ENCODE results near the gene COMMD10. TPM values are rescaled to one million over a fixed set of nuclear protein-coding genes. Genes with fewer than 3 reads are reported as not detected.

The COMMD10 gene
- total RNA-seq, 1 donor from 2014 or later = 23.3 TPM

DNA sequence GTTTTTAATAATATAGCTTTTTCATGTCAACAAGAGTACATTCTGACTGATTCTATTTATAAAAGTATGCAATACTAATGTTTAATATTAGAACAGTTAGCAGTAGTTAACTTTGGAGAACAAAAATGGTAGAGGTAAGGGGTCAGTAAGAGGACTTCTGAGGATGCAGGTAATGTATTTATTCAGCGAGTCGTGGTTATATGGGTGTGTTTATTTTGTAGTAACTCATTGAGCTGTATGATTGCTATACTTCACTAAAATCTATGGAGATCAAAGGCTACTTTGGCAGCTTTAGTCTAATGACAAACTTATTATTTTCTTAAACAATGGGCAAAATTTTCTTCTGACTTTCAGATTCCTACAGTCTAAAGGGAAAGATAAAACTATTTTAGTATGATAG, 146.5 kb downstream of the COMMD10 start:
- TF ChIP-seq CTCF (IDR thresholded peaks at IDR 0.05; ENCODE audit: unreplicated experiment) = no peak
- no peak overlapping the region for H3K4me3 Mint-ChIP-seq
- H3K36me3 Mint-ChIP-seq = peaks cover 9% of the 10 kb centered on the region
- DNase-seq (ENCODE audit: low spot score in 2 of 2, unreplicated experiment in 2 of 2) = no peak
- peaks cover 4% of the 10 kb centered on the region for H3K4me1 Mint-ChIP-seq
- peaks cover 23% of the 10 kb centered on the region for H3K9me3 Mint-ChIP-seq
- H3K27me3 Mint-ChIP-seq (ENCODE audit: low read depth) = no peaks in the 10 kb centered on the region
- no peak overlapping the region for H3K27ac Mint-ChIP-seq

DNA sequence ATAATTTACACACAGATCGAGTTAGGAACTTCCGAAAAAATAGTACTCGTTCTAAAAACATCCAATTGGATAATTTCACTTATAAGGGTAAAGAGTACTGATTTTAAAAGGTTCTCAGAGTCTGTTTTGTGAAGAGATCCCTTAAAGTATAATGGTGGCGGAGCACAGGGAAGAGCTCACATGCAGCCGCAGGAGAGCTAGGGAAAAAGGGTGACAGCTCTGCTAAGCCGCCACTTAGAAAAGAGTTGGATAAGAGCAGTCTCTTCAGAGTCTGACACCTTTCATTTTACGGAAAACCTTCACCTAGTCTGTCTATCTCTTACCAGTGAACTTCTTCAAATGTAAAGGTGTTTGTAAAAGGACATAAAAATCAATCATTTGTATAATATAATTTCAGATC, 149.9 kb downstream of the COMMD10 start:
- no peak for DNase-seq (ENCODE audit: low spot score in 2 of 2, unreplicated experiment in 2 of 2)
- H3K4me1 Mint-ChIP-seq = peaks cover 2% of the 10 kb centered on the region
- no peak for TF ChIP-seq CTCF (IDR thresholded peaks at IDR 0.05; ENCODE audit: unreplicated experiment)
- H3K4me3 Mint-ChIP-seq = no peak overlapping the region
- H3K27me3 Mint-ChIP-seq (ENCODE audit: low read depth) = no peaks in the 10 kb centered on the region
- no peak overlapping the region for H3K27ac Mint-ChIP-seq
- peaks cover 32% of the 10 kb centered on the region for H3K9me3 Mint-ChIP-seq
- H3K36me3 Mint-ChIP-seq = peaks cover 12% of the 10 kb centered on the region

GRCh38 chr5:116237917-116238500, 153.2 kb downstream of the COMMD10 start:
- H3K4me1 Mint-ChIP-seq = peaks cover 11% of the 10 kb centered on the region
- no peak overlapping the region for H3K4me3 Mint-ChIP-seq
- DNase-seq (ENCODE audit: low spot score in 2 of 2, unreplicated experiment in 2 of 2) = no peak
- H3K36me3 Mint-ChIP-seq = peaks cover 12% of the 10 kb centered on the region
- H3K27ac Mint-ChIP-seq = no peak overlapping the region
- H3K9me3 Mint-ChIP-seq = peaks cover 36% of the 10 kb centered on the region
- no peaks in the 10 kb centered on the region for H3K27me3 Mint-ChIP-seq (ENCODE audit: low read depth)
- peak; percentile 59 for TF ChIP-seq CTCF (IDR thresholded peaks at IDR 0.05; ENCODE audit: unreplicated experiment)

- peak overlapping the region; percentile 70 for H3K27ac Mint-ChIP-seq
- DNase-seq (ENCODE audit: low spot score in 2 of 2, unreplicated experiment in 2 of 2) = no peak
- peaks cover 25% of the 10 kb centered on the region for H3K36me3 Mint-ChIP-seq
Observed at GRCh38 chr5:116242343-116242742, 157.5 kb downstream of the COMMD10 start.

GRCh38 chr5:116248432-116248831, 163.6 kb downstream of the COMMD10 start:
- no peak for DNase-seq (ENCODE audit: low spot score in 2 of 2, unreplicated experiment in 2 of 2)
- H3K9me3 Mint-ChIP-seq = peaks cover 34% of the 10 kb centered on the region
- H3K4me3 Mint-ChIP-seq = no peak overlapping the region
- no peak overlapping the region for H3K27ac Mint-ChIP-seq
- H3K36me3 Mint-ChIP-seq = peaks cover 29% of the 10 kb centered on the region
- no peak for TF ChIP-seq CTCF (IDR thresholded peaks at IDR 0.05; ENCODE audit: unreplicated experiment)
- H3K4me1 Mint-ChIP-seq = no peaks in the 10 kb centered on the region
- H3K27me3 Mint-ChIP-seq (ENCODE audit: low read depth) = no peaks in the 10 kb centered on the region

More at GRCh38 chr5:116242343-116242742, 157.5 kb downstream of the COMMD10 start:
- Mint-ChIP-seq H3K27me3 (ENCODE audit: low read depth) (no peaks in the 10 kb centered on the region), H3K4me1 (peaks cover 14% of the 10 kb centered on the region), H3K4me3 (no peak overlapping the region), H3K9me3 (peaks cover 33% of the 10 kb centered on the region)
- no peak for TF ChIP-seq CTCF (IDR thresholded peaks at IDR 0.05; ENCODE audit: unreplicated experiment)

GRCh38 chr5:116249648-116250047, 164.8 kb downstream of the COMMD10 start:
- H3K36me3 Mint-ChIP-seq = peaks cover 34% of the 10 kb centered on the region
- TF ChIP-seq CTCF (IDR thresholded peaks at IDR 0.05; ENCODE audit: unreplicated experiment) = no peak
- DNase-seq (ENCODE audit: low spot score in 2 of 2, unreplicated experiment in 2 of 2) = no peak
- H3K27ac Mint-ChIP-seq = no peak overlapping the region
- H3K4me1 Mint-ChIP-seq = no peaks in the 10 kb centered on the region
- H3K27me3 Mint-ChIP-seq (ENCODE audit: low read depth) = no peaks in the 10 kb centered on the region
- H3K4me3 Mint-ChIP-seq = no peak overlapping the region
- peaks cover 40% of the 10 kb centered on the region for H3K9me3 Mint-ChIP-seq

All from mesothelial cell of epicardium (in vitro differentiated cells).